ENCODE data around the gene TBC1D19.
"Not testable (repeated sequence)": the region's sequence is repeated elsewhere in the genome, so short reads cannot be mapped to it uniquely, and the experiment has no call there.

TBC1D19 gene

GRCh38 chr4:26607776-26608175 lies 23.9 kb downstream of the TBC1D19 start:
- DNase-seq: no peak

GRCh38 chr4:26609391-26609790 lies 25.5 kb downstream of the TBC1D19 start:
- DNase-seq: no peak

GRCh38 chr4:26609868-26610267 lies 26.0 kb downstream of the TBC1D19 start:
- DNase-seq: no peak

GRCh38 chr4:26611372-26611771 lies 27.5 kb downstream of the TBC1D19 start:
- DNase-seq: no peak

DNA sequence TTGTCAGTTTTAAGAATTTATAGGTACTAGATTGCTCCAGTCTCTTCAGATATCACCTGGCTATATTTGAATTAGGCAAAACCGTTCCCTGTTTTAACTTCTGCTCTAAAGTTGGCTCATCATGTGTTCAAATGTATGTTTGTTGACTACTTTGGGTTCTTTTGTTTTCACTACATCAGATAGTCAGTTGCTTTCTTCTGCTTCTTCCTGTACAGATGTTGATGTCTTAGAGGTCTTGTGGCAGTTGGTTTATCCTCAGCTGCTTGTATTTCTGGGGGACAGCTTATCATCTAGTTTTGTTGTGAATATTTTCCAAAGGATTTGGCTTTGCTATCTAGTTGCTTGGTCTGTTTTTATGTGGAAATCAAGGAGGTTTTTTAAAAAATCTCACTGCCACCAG lies 28.0 kb downstream of the TBC1D19 start:
- DNase-seq: no peak

DNA sequence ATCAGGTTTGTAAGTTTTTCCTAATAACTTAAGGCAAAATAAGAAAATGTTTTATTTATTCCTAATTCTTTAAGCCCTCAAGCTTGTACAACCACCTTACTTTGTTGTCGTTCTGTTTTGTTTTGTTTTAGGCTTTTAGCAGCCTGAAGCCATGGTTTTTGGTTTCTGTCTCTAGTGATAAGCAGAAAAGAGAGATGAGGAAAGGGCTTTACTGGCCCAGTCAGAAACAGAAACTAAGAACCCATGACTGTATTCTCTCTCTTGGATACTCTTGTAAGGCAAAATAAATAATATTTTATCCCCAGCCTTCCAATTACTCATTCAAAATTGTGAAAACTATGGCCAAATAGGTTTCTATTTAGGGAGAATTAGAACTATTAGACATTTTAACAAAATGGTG lies 29.4 kb downstream of the TBC1D19 start:
- DNase-seq: no peak

DNA sequence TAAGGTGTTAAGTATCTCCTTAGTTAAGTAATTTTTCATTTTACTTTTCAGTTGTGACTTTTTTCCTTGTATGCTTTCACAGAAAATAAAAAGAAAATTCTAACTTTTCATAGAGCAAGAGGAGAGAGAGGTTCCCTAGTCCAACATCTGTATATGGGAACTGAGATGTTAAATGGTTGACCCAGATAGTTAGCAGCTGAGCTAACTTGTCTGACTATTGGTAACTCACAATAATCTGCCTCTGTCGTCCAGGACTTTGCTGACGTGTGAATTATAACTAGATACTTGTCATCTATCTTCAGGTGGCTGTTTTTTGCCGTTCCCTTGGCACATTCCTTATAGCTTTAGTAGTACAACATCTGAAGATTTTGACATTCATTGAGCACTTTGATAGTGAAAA lies 29.9 kb downstream of the TBC1D19 start:
- no peak for DNase-seq

- peak; percentile 53 for DNase-seq
These were observed 35.9 kb downstream of the TBC1D19 start for GRCh38 chr4:26619784-26620183.

- DNase-seq: no peak
These were observed 37.5 kb downstream of the TBC1D19 start for GRCh38 chr4:26621366-26621765.

DNA sequence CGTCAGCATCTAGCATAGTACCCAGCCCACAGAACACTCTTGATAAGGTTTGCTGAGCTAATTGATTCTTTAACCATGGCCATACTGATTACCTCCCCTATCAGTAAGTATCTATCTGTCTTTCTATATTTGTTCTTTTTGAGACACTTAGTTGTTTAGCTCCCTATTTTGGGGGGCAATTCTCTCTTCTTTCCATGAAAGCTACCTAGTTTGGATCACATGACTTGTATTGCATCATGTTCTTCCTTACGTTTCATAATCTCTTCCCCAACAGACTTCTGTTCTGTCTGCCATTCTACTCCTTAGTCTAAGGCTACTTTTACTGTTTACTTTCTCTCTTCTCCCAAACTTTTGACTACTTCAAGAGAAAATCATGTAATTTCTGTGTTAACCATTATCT lies 39.0 kb downstream of the TBC1D19 start:
- no peak for DNase-seq

GRCh38 chr4:26626658-26627057 lies 42.8 kb downstream of the TBC1D19 start:
- DNase-seq: not testable (repeated sequence)

GRCh38 chr4:26632916-26633315 lies 49.0 kb downstream of the TBC1D19 start:
- DNase-seq: no peak

DNA sequence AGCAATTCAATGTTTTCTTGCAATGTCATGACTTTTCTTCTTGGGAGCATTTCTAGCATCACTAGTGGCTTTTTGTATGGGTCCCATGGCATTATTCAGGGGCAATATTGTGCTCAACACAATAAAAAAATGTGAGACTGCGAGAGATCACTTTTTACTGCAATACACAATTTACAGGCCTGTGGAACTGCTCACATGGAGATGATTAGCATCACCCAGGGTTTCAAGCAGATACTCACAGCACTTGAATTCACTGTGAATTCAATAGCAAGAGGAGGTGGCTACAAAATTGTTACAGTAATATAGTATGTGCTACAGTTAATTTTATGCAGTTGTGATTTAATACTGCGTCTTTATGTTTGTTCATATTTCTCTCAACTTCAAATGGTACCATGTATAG lies 50.4 kb downstream of the TBC1D19 start:
- no peak for DNase-seq

- DNase-seq: no peak
These were observed 52.6 kb downstream of the TBC1D19 start for GRCh38 chr4:26636458-26636857.

GRCh38 chr4:26640639-26641038 lies 56.8 kb downstream of the TBC1D19 start:
- DNase-seq: not testable (repeated sequence)

- no peak for DNase-seq
These were observed 63.8 kb downstream of the TBC1D19 start for GRCh38 chr4:26647523-26648224.

- DNase-seq: no peak
These were observed 64.4 kb downstream of the TBC1D19 start for GRCh38 chr4:26648260-26648659.

DNA sequence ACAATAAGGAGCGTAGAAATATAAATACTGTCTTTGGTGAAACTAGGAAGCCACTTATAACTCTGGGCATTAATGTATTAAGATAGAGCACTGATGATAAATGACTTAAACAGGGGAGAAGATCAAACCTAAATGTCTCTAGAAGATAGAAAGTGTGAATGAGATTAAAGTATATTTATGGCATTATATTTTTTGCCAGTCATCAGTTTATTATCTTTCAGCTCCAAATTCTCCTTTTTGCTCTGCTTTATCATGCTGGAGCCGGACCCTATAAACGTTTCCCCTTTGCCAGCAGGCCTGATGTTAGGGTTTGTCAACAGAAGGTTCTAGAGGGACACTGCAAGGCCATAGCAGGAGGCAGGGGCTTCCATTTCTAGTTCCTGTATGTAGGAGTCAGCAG lies 76.4 kb downstream of the TBC1D19 start:
- no peak for DNase-seq

- no peak for DNase-seq
These were observed 80.0 kb downstream of the TBC1D19 start for GRCh38 chr4:26663888-26664287.

- DNase-seq: no peak
These were observed 87.1 kb downstream of the TBC1D19 start for GRCh38 chr4:26670903-26671537.

DNA sequence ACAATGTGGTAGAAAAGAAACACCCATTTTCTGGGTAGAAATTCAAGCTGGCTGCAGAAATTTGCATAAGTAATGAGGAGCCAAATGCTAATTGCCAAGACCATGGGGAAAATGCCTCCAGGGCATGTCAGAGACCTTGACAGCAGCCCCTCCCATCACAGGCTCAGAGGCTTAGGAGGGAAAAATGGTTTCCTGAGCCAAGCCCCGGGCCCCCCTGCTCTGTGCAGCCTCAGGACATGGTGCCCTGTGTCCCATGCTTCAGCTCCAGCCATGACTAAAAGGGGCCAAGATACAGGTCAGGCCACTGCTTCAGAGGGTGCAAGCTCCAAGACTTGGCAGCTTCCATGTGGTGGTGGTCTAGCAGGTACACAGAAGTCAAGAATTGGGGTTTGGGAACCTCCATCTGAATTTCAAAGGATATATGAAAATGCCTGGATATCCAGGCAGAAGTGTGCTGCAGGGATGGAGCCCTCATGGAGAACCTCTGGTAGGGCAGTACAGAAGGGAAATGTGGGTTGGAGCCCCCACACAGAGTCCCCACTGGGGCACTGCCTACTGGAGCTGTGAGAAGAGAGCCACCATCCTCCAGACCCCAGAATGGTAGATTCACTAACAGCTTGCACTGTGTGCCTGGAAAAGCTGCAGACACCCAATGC lies 95.3 kb downstream of the TBC1D19 start:
- DNase-seq: not testable (repeated sequence)

GRCh38 chr4:26682436-26682835 lies 98.6 kb downstream of the TBC1D19 start:
- DNase-seq: no peak

DNA sequence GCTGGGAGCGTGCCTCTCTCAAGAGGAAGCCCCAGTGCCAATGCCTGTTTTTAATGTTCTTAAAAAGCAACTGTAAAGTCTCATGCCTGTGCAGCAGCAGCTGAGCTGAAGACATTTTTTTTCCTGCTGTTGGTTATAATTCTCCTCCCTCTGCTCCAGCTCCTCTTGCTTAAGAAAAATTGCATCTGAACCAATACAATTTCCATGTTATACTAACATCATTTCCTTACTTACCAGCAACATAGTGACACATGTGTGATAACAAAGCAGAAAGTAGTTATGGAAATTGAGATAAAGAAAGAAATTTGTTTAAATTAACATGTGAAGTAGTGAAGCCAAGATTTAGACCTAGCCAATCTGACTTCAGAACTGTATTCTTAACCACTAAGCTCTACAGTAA lies 101.4 kb downstream of the TBC1D19 start:
- no peak for DNase-seq

- DNase-seq: peak; percentile 93
These were observed 103.8 kb downstream of the TBC1D19 start for GRCh38 chr4:26687728-26688127.

Data from EL (cell line).